OCI-LY1 (cell line): Measurements from ENCODE around the gene DYDC1.

Experiments
- H2AFZ ChIP-seq: fragments of 200-600 bp; sonication (generic), shearing (Covaris generic); 2 replicates; pipeline ENCODE4 v1.6.0; 2014; ENCODE audit warnings: antibody characterized with exemption, mild to moderate bottlenecking, low read length
- H3F3A ChIP-seq: fragments of 200-600 bp; sonication (generic), shearing (Covaris generic); 2 replicates; pipeline ENCODE4 v1.6.0; 2014; ENCODE audit warnings: mild to moderate bottlenecking, antibody characterized with exemption, low read length, moderate library complexity; ENCODE audit not compliant: insufficient read depth
- H3K27ac ChIP-seq: fragments of 200-600 bp; sonication (generic); 2 replicates; pipeline ENCODE4 v1.5.1; 2014; ENCODE audit warnings: low read length, mixed run types, mild to moderate bottlenecking, low read depth; ENCODE audit not compliant: poor library complexity, severe bottlenecking
- H3K27me3 ChIP-seq: fragments of 200-600 bp; sonication (generic); 2 replicates; pipeline ENCODE4 v1.6.0; 2014; ENCODE audit warnings: antibody characterized with exemption, mild to moderate bottlenecking, low read length, moderate library complexity; ENCODE audit not compliant: insufficient read depth
- H3K36me3 ChIP-seq: fragments of 200-600 bp; sonication (generic); 2 replicates; pipeline ENCODE4 v1.6.1; 2014; ENCODE audit warnings: mild to moderate bottlenecking, antibody characterized with exemption, low read length, moderate library complexity, mixed read lengths; ENCODE audit not compliant: insufficient read depth
- H3K4me1 ChIP-seq: fragments of 200-600 bp; sonication (generic); 2 replicates; pipeline ENCODE4 v1.5.1; 2014; ENCODE audit warnings: mild to moderate bottlenecking, low read length, moderate library complexity; ENCODE audit not compliant: insufficient read depth, severe bottlenecking
- H3K4me2 ChIP-seq: fragments of 200-600 bp; sonication (generic), shearing (Covaris generic); 2 replicates; pipeline ENCODE4 v1.6.1; 2014; ENCODE audit warnings: low read length
- H3K4me3 ChIP-seq: fragments of 200-600 bp; sonication (generic); 2 replicates; pipeline ENCODE4 v1.5.1; 2014; ENCODE audit warnings: low read length, low read depth, mild to moderate bottlenecking, mixed read lengths; ENCODE audit not compliant: poor library complexity, severe bottlenecking
- H3K79me2 ChIP-seq: fragments of 200-600 bp; shearing (Covaris generic); 2 replicates; pipeline ENCODE4 v1.6.1; 2016; ENCODE audit warnings: mixed run types, low read length, mixed read lengths; ENCODE audit not compliant: insufficient read depth
- H3K9ac ChIP-seq: fragments of 200-600 bp; sonication (generic), shearing (Covaris generic); 2 replicates; pipeline ENCODE4 v1.6.1; 2014; ENCODE audit warnings: mild to moderate bottlenecking, low read length, mixed read lengths
- H3K9me2 ChIP-seq: fragments of 200-600 bp; sonication (generic), shearing (Covaris generic); 2 replicates; pipeline ENCODE4 v1.6.1; 2014; ENCODE audit warnings: low read depth, mild to moderate bottlenecking, low read length, mixed read lengths
- H3K9me3 ChIP-seq: fragments of 200-600 bp; shearing (Covaris generic); 2 replicates; pipeline ENCODE4 v1.6.1; 2014; ENCODE audit warnings: low read length, mixed read lengths
- H4K20me1 ChIP-seq: fragments of 200-600 bp; sonication (generic), shearing (Covaris generic); 2 replicates; pipeline ENCODE4 v1.6.0; 2016; ENCODE audit warnings: mild to moderate bottlenecking, low read length; ENCODE audit not compliant: insufficient read depth
- EZH2 ChIP-seq: fragments of 200-600 bp; sonication (generic), shearing (Covaris generic); IDR thresholded peaks from 2 replicates; pipeline ENCODE4 v1.8.0; 2017; ENCODE audit warnings: borderline replicate concordance, mixed run types, mild to moderate bottlenecking, antibody characterized with exemption, low read length, moderate library complexity, mixed read lengths
- TF ChIP-seq, protein P1 (sequence below): fragments of 200-600 bp; sonication (generic), shearing (Covaris generic); IDR thresholded peaks from 2 replicates; pipeline ENCODE4 v1.5.1; 2017; ENCODE audit warnings: mild to moderate bottlenecking, antibody characterized with exemption, low read length, moderate library complexity, mixed read lengths

DYDC1 gene

DNA sequence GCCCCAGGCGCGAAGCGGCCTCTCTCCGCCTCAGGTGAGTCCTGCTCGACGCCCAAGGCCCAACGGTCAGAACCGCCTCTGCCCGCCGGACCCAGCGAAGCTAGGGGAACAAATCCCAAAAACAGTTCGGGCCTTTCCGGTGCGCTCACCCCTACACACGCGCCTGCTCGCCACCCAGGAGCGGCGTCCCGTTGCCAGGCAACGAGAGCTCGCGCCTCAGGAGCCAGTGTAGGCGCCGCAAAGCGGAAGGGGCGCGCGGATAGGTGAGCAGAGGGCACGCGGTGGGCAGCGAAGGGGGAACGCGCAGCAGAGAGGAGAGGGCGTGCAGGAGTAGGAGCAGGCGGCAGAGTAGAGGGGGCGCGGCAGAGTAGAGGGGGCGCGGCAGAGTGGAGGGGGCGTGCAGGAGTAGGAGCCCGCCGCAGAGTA, at the start of gene DYDC1, which contains the start of gene DYDC2:
Gene DYDC1, minus strand, starts transcription at position 193 of the 426 bp plus-strand sequence. CDS start 4,154 bp downstream, outside the sequence.
Gene DYDC2, plus strand, starts transcription at position 219 of the 426 bp plus-strand sequence. CDS start 5,663 bp downstream, outside the sequence.
- no peaks in the 10 kb centered on the region for H4K20me1 ChIP-seq
- no peak within 1 kb of the TSS for H3K27ac ChIP-seq
- H3K9me3 ChIP-seq = no peaks in the 10 kb centered on the region
- H3K9ac ChIP-seq = no peak within 1 kb of the TSS
- no peaks in the 10 kb centered on the region for H3K79me2 ChIP-seq
- H3K4me1 ChIP-seq = no peaks in the 10 kb centered on the region
- no peak within 1 kb of the TSS for H2AFZ ChIP-seq
- no peaks in the 10 kb centered on the region for H3K9me2 ChIP-seq
- TF ChIP-seq, protein P1, sequence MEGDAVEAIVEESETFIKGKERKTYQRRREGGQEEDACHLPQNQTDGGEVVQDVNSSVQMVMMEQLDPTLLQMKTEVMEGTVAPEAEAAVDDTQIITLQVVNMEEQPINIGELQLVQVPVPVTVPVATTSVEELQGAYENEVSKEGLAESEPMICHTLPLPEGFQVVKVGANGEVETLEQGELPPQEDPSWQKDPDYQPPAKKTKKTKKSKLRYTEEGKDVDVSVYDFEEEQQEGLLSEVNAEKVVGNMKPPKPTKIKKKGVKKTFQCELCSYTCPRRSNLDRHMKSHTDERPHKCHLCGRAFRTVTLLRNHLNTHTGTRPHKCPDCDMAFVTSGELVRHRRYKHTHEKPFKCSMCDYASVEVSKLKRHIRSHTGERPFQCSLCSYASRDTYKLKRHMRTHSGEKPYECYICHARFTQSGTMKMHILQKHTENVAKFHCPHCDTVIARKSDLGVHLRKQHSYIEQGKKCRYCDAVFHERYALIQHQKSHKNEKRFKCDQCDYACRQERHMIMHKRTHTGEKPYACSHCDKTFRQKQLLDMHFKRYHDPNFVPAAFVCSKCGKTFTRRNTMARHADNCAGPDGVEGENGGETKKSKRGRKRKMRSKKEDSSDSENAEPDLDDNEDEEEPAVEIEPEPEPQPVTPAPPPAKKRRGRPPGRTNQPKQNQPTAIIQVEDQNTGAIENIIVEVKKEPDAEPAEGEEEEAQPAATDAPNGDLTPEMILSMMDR = no peak
- no peak for TF ChIP-seq EZH2
- H3K27me3 ChIP-seq = no peaks in the 10 kb centered on the region
- no peaks in the 10 kb centered on the region for H3K36me3 ChIP-seq
- no peak within 1 kb of the TSS for H3K4me3 ChIP-seq
- H3F3A ChIP-seq = no peaks in the 10 kb centered on the region
- no peak within 1 kb of the TSS for H3K4me2 ChIP-seq

GRCh38 chr10:80406204-80406603, 49.6 kb upstream of the DYDC1 start:
- Histone ChIP-seq H3K4me1 (peaks cover 20% of the 10 kb centered on the region), H2AFZ (no peak overlapping the region), H3K4me2 (no peak overlapping the region), H3F3A (no peaks in the 10 kb centered on the region), H3K4me3 (no peak overlapping the region), H3K27me3 (no peaks in the 10 kb centered on the region), H4K20me1 (no peaks in the 10 kb centered on the region), H3K9me3 (no peaks in the 10 kb centered on the region), H3K79me2 (no peaks in the 10 kb centered on the region), H3K27ac (no peak overlapping the region), H3K36me3 (no peaks in the 10 kb centered on the region), H3K9ac (no peak overlapping the region), H3K9me2 (no peaks in the 10 kb centered on the region)
- no peak for TF ChIP-seq EZH2
- TF ChIP-seq, protein P1 = no peak

DNA sequence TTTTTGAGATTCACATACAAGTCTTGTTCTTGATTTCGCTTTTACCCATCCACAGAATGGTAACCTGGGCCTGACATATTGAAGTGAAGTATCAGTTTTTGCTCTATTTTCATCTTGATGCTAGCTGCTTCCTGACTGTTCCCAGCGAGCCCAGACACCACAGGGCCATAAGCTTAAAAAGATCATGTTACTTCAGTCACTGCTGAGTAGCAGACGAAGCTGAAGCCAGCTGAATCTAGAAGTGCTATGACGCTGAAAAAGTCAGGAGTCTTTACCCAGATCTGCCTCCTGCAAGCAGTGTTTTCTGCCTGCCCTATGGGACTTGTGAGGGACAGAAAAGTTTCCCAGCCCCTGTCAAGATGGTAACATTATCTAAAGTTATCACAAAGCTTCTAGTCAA, 49.1 kb upstream of the DYDC1 start:
- Histone ChIP-seq H4K20me1 (no peaks in the 10 kb centered on the region), H3K27ac (no peak overlapping the region), H3K9me2 (no peaks in the 10 kb centered on the region), H3K27me3 (no peaks in the 10 kb centered on the region), H3K9ac (no peak overlapping the region), H3K79me2 (no peaks in the 10 kb centered on the region), H3K4me1 (peaks cover 20% of the 10 kb centered on the region), H3K4me3 (no peak overlapping the region), H3K36me3 (no peaks in the 10 kb centered on the region), H3K4me2 (no peak overlapping the region), H3F3A (no peaks in the 10 kb centered on the region), H2AFZ (no peak overlapping the region), H3K9me3 (no peaks in the 10 kb centered on the region)
- TF ChIP-seq, protein P1 = no peak
- no peak for TF ChIP-seq EZH2
